HG03060 (cell line): ENCODE measurements around the gene GMEB1.
A peak's percentile ranks its signal among the peaks of the same experiment; 100 is the strongest.
"Not testable (repeated sequence)": the region's sequence is repeated elsewhere in the genome, so short reads cannot be mapped to it uniquely, and the experiment has no call there.

ENCODE experiments used
- ATAC-seq: cut with Tn5 transposase; IDR thresholded peaks from one replicate; pipeline ENCODE4 v1.9.1; 2021; ENCODE audit warnings: low read depth, moderate number of reproducible peaks; ENCODE audit not compliant: unreplicated experiment

The GMEB1 gene

GRCh38 chr1:28668191-28668955 lies at the start of gene GMEB1:
Gene GMEB1, plus strand, starts transcription at chr1:28668784. Its CDS starts 14,829 bp downstream, at chr1:28683613.
- ATAC-seq = peak; percentile 46

GRCh38 chr1:28631713-28632112 lies 36.9 kb upstream of the GMEB1 start:
- ATAC-seq = no peak

DNA sequence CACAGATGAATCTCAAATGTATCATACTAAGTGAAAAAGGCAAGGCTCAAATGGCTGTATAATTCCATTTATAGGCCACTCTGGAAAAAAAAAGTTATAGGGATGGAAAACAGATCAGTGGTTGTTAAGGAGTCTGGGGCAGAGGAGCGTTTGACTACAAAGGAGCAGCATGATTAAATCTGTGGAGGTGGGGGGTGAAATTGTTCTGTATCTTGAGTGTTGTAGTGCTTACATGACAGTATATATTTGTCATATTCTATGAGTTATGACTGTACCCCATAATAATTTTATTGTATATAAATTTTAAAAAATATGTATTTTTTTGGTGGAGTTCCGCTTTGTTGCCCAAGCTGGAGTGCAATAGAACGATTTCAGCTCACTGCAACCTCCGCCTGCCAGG lies 36.0 kb upstream of the GMEB1 start:
- ATAC-seq = no peak

- ATAC-seq = no peak
Measured at GRCh38 chr1:28640766-28641165, 27.8 kb upstream of the GMEB1 start.

- ATAC-seq = no peak
Measured at GRCh38 chr1:28642056-28642846, 26.3 kb upstream of the GMEB1 start.

GRCh38 chr1:28642847-28643635 lies 25.5 kb upstream of the GMEB1 start, which contains the start of gene TAF12:
Gene TAF12, minus strand, starts transcription at chr1:28643067. Its CDS starts 20,986 bp downstream, at chr1:28622081.
- ATAC-seq = peak; percentile 56

GRCh38 chr1:28644494-28644893 lies 24.1 kb upstream of the GMEB1 start:
- no peak for ATAC-seq

DNA sequence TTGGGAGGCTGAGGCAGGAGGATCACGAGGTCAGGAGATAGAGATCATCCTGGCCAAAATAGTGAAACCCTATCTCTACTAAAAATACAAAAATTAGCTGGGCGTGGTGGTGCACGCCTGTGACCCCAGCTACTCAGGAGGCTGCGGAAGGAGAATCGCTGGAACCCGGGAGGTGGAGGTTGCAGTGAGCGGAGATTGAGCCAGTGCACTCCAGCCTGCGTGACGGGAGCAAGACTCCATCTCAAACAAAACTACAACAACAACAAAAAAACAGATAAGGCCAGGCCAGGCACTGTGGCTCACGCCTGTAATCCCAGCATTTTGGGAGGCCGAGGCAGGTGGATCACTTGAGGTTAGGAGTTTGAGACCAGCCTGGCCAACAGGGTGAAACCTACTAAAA lies 23.2 kb upstream of the GMEB1 start:
- not testable (repeated sequence) for ATAC-seq

- no peak for ATAC-seq
Measured at GRCh38 chr1:28646040-28646439, 22.5 kb upstream of the GMEB1 start.

GRCh38 chr1:28648008-28648473 lies 20.5 kb upstream of the GMEB1 start:
- peak; percentile 39 for ATAC-seq

DNA sequence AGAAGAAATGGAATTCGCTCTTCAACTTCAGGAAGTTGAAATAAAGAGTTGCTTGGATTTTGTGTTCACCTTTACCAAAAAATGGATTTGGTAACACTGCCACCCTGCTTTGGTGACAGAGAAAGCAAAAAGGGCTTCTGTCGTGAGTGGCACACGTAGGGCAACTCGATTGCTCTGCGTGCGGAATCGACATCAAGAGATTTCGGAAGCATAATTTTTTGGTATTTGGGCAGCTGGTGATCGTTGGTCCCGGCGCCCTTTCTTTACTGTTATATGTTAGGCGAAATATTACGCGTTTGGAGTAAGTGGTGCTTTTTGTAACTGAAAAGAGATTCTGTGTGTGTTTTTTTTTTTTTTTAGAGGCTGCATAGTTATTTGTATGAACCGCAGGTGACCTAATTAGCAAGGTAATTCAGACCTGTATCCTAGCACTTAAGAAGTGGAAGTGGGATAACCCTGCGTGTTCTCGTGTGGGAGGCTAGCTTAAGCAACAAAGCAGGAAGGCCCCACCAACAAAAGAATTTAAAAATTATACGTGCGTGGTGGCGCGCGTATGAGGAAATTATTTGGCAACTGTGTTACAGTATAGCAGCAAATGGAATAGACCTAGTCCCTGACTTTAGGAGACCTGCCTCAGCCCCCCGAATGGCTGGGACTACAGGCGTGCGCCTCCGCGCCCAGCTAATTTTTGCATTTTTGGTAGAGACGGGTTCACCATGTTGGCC lies 19.9 kb upstream of the GMEB1 start, which contains the start of gene RNU11:
Gene RNU11 (plus strand): TSS at position 127 of the 725 bp plus-strand sequence.
- peak; percentile 68 for ATAC-seq

- not testable (repeated sequence) for ATAC-seq
Measured at GRCh38 chr1:28653063-28653462, 15.5 kb upstream of the GMEB1 start.

- not testable (repeated sequence) for ATAC-seq
Measured at GRCh38 chr1:28653870-28654269, 14.7 kb upstream of the GMEB1 start.

- ATAC-seq = not testable (repeated sequence)
Measured at GRCh38 chr1:28655448-28656311, 12.9 kb upstream of the GMEB1 start.

- no peak for ATAC-seq
Measured at GRCh38 chr1:28656335-28656734, 12.2 kb upstream of the GMEB1 start.

GRCh38 chr1:28663871-28664470 lies 4.6 kb upstream of the GMEB1 start:
- no peak for ATAC-seq

DNA sequence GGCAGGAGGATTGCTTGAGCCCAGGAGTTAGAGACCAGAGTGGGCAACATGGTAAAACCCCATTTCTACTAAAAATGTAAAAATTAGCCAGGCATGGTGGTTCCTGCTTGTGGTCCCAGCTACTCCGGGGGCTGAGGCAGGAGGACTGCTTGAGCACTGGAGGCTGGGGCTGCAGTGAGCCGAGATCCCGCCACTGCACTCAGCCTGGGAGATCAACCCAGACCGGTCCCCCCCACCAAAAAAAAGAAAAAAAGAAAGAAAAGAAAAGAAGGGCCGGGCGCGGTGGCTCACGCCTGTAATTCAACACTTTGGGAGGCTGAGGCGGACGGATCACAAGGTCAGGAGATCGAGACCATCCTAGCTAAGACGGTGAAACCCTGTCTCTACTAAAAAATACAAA lies 1.8 kb upstream of the GMEB1 start:
- no peak for ATAC-seq

GRCh38 chr1:28668956-28669723 lies 556 bp downstream of the GMEB1 start:
- ATAC-seq = peak; percentile 22
